SK-N-MC (cell line): Measurements from ENCODE around the gene RDX.

Experiments
- EZH2 ChIP-seq: fragments of 200-600 bp; sonication (generic); IDR thresholded peaks from one replicate; pipeline ENCODE4 v1.6.1; 2017; ENCODE audit warnings: antibody characterized with exemption
- POLR2AphosphoS5 ChIP-seq: IDR thresholded peaks from 2 replicates; pipeline ENCODE4 v1.6.1; 2012; ENCODE audit warnings: mild to moderate bottlenecking, low read depth, low read length, borderline replicate concordance

DNA sequence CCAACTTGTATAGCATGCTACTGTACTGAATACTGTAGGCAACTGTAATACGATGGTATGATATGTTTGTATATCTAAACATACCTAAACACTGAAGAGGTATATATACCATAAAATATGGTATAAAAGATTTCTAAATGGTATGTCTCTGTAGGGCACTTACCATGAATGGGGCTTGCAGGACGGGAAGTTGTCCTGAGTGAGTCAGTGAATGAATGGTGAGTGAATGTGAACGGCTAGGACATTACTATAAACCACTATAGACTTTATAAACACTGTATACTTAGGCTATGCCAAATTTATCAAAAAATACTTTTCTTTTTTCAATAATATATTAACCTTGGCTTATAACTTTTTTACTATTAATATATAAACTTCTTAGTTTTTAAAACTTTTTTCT lies 136.4 kb downstream of the RDX start:
- TF ChIP-seq POLR2AphosphoS5: no peak
- no peak for TF ChIP-seq EZH2
